ENCODE measurements around the gene CDA.
"Not testable (repeated sequence)": the region's sequence is repeated elsewhere in the genome, so short reads cannot be mapped to it uniquely, and the experiment has no call there.

CDA gene

GRCh38 chr1:20603504-20604464 is 14.9 kb downstream of the CDA start:
- DNase-seq (ENCODE audit: low read depth): no peak
- no peak for TF ChIP-seq CTCF (IDR thresholded peaks at IDR 0.05; ENCODE audit: low read depth, low read length, missing control alignments)
- no peak overlapping the region for H3K4me3 ChIP-seq (ENCODE audit: low read depth, low read length)
- in situ Hi-C loops (cut with HindIII; ENCODE audit: low sequenced_read_pairs): no loop called here

- in situ Hi-C loops (cut with HindIII; ENCODE audit: low sequenced_read_pairs): no loop called here
- no peak for TF ChIP-seq CTCF (IDR thresholded peaks at IDR 0.05; ENCODE audit: low read depth, low read length, missing control alignments)
- no peak overlapping the region for H3K4me3 ChIP-seq (ENCODE audit: low read depth, low read length)
- DNase-seq (ENCODE audit: low read depth): no peak
These were observed 15.8 kb downstream of the CDA start for GRCh38 chr1:20604678-20605077.

- DNase-seq (ENCODE audit: low read depth); in situ Hi-C loops (cut with HindIII; ENCODE audit: low sequenced_read_pairs): not testable (repeated sequence)
These were observed 18.1 kb downstream of the CDA start for GRCh38 chr1:20606801-20607570.

GRCh38 chr1:20609541-20609940 is 20.6 kb downstream of the CDA start:
- DNase-seq (ENCODE audit: low read depth): no peak
- in situ Hi-C loops (cut with HindIII; ENCODE audit: low sequenced_read_pairs): no loop called here
- no peak overlapping the region for H3K4me3 ChIP-seq (ENCODE audit: low read depth, low read length)
- TF ChIP-seq CTCF (IDR thresholded peaks at IDR 0.05; ENCODE audit: low read depth, low read length, missing control alignments): no peak

More at GRCh38 chr1:20606801-20607570, 18.1 kb downstream of the CDA start:
- not testable (repeated sequence) for H3K4me3 ChIP-seq (ENCODE audit: low read depth, low read length)

- no peak for DNase-seq (ENCODE audit: low read depth)
- H3K4me3 ChIP-seq (ENCODE audit: low read depth, low read length): no peak overlapping the region
- TF ChIP-seq CTCF (IDR thresholded peaks at IDR 0.05; ENCODE audit: low read depth, low read length, missing control alignments): no peak
- in situ Hi-C loops (cut with HindIII; ENCODE audit: low sequenced_read_pairs): no loop called here
These were observed 22.1 kb downstream of the CDA start for GRCh38 chr1:20610970-20611369.

GRCh38 chr1:20611652-20612051 is 22.8 kb downstream of the CDA start:
- H3K4me3 ChIP-seq (ENCODE audit: low read depth, low read length): no peak overlapping the region
- in situ Hi-C loops (cut with HindIII; ENCODE audit: low sequenced_read_pairs): no loop called here
- no peak for DNase-seq (ENCODE audit: low read depth)
- no peak for TF ChIP-seq CTCF (IDR thresholded peaks at IDR 0.05; ENCODE audit: low read depth, low read length, missing control alignments)

Measured in astrocyte of the cerebellum (primary cell).